ENCODE data around the gene DNAJB8. TPM values are rescaled to one million over a fixed set of nuclear protein-coding genes. Genes with fewer than 3 reads are reported as not detected.

Gene DNAJB8
- polyA plus RNA-seq, 2 of the 4 experiments (the other 2 are of a cell fraction): not detected

DNA sequence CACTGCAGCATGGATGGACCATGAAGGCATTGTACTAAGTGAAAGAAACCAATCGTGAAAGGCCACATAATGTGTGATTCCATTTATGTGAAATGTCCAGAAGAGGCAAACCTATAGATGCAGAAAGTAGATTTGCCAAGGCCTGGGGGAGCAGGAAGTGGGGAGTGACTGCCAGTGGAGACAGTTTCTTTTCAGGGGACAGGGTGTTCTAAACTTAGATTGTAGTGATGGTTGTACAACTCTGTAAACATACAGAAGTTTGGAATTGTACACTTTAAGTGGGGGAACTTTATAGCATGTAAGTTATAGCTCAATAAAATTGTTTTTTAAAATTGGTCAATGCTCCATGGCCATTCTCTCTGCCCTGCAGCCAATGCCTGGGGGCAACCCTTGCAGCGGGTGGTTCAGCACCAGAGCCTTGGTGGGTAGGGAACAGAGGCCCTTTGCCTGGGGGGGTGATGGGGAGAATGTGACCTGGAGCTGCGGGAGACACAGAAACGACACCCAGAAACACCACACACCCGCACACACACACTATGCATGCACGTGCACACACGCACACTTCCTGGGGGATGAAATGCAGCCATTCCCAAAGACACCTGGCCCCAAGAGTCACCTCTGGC is 43.1 kb downstream of the DNAJB8 start:
- Histone ChIP-seq H3K27ac (peak overlapping the region in 1 of 2 experiments; percentile 26; a peak in 1 of 6 replicates), H3K9me3 (no peaks in the 10 kb centered on the region), H3K4me1 (0 out of 3 replicates have a peak, but pooled peaks cover 3% of the 10 kb centered on the region), H3K4me3 (no peak overlapping the region), H3K4me2 (no peak overlapping the region)
- no peak for TF ChIP-seq NFE2L2 (conservative IDR thresholded peaks at IDR 0.05; ENCODE audit: low read length)
- no peak for TF ChIP-seq MYC (IDR thresholded peaks at IDR 0.05; ENCODE audit: borderline replicate concordance, low read length)
- TF ChIP-seq NPAS2 (CRISPR knock-in tag; IDR thresholded peaks at IDR 0.05; ENCODE audit: borderline replicate concordance): no peak
- WGBS (ENCODE audit: missing lambda C conversion rate): 87% methylated on average over 5 of the region's 7 CpGs
- FAIRE-seq (no peak), ATAC-seq (no peak), DNase-seq (ENCODE audit: low read depth in 1 of 2, low spot score in 1 of 2) (no peak)
- ChIA-PET POLR2A (no interaction called here), CTCF (interaction anchor here (1.4 to 4.5 kb wide), 2 partner anchors 65 to 74 kb away, joined by 4 to 27 read pairs; no protein-coding TSS in a partner anchor)

DNA sequence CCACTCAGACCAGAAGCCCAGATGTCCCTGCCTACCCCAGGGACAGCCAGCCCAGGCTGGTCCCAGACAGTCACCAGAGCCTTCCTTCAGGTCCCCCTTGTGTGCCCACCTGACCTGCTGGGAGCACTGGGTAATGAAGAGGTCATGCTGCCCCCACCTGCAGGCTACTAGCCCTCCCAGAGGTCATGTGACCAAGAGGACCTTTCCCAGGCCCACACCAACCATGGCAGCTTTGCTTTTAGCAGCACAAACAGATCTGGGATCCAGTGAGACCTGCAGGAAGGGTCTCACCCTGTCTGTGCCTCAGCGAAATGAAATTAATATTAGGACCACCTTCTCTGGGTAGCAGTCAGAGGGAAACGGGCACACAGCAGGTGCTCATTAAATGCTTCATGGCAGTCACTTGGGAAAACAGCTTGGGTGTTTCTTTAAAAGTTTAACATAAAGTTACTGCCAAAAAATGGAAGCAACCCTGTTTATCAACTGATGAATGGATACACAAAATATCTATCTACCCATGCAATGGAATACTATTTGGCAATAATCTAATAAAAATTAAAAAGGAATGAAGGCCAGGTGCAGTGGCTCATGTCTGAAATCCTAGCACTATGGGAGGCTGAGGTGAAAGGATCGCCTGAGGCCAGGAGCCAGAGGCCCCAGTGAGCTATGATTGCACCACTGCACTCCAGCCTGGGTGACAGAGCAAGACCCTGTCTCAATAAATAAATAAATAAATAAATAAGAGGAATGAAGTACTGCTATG is 43.7 kb downstream of the DNAJB8 start:
- Histone ChIP-seq H3K9me3 (no peaks in the 10 kb centered on the region), H3K4me3 (no peak overlapping the region), H3K4me1 (peaks cover 4% of the 10 kb centered on the region; the same call in 1 of the 3 replicates), H3K4me2 (no peak overlapping the region), H3K27ac (peak overlapping the region in 1 of 2 experiments; percentile 36; a peak in 2 of 6 replicates)
- POLR2A ChIA-PET: no interaction called here
- WGBS (ENCODE audit: missing lambda C conversion rate): 75% methylated on average over 3 of the region's 3 CpGs
- TF ChIP-seq ZFP36 (IDR thresholded peaks at IDR 0.05; ENCODE audit: borderline replicate concordance, partially characterized antibody) (no peak), FOSL2 (IDR thresholded peaks at IDR 0.05) (no peak), FOSL2 (CRISPR knock-in tag; IDR thresholded peaks at IDR 0.05) (no peak), BHLHE40 (IDR thresholded peaks at IDR 0.05; ENCODE audit: low read depth, low read length) (no peak), USF2 (IDR thresholded peaks at IDR 0.05) (no peak), SREBF2 (IDR thresholded peaks at IDR 0.05) (no peak), RCOR1 (IDR thresholded peaks at IDR 0.05; ENCODE audit: low read depth, low read length) (no peak), CEBPB (IDR thresholded peaks at IDR 0.05) (no peak), EHF (CRISPR knock-in tag; IDR thresholded peaks at IDR 0.05) (no peak), HOXB13 (CRISPR knock-in tag; IDR thresholded peaks at IDR 0.05; ENCODE audit: low read depth) (no peak)
- FAIRE-seq: no peak
- CTCF ChIA-PET: interaction anchor here (1.4 to 1.5 kb wide), 2 partner anchors 74 to 161 kb away, joined by 4 read pairs; no protein-coding TSS in a partner anchor
- no peak for ATAC-seq
- no peak for DNase-seq (ENCODE audit: low read depth in 1 of 2, low spot score in 1 of 2)

DNA sequence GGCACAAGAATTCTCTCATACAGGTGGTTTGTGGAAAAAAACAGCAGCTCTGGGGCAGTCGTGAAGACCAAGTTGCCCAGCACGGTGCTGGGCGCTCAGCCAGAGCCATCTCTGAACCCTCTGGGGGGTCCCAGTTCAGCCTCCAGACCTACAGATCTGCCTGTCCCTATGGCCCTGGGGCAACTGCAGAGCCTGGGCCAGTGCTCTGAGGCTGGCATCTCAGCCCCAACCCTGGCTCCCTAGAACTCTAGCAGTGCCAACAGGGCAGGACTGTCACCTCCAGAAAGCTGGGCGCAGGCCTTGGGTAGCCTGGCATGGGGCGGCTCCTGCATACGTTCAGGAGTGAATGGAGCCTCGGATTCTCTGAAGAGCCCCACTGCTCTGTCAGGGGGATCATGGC is 44.7 kb downstream of the DNAJB8 start:
- 82% methylated on average over 2 of the region's 7 CpGs for WGBS (ENCODE audit: missing lambda C conversion rate)
- DNase-seq (ENCODE audit: low read depth in 1 of 2, low spot score in 1 of 2): no peak
- peak overlapping the region in 1 of 2 experiments; percentile 49; a peak in 3 of 6 replicates for H3K27ac ChIP-seq
- H3K9me3 ChIP-seq: no peaks in the 10 kb centered on the region
- no peak for ATAC-seq
- CTCF ChIA-PET: interaction anchor here (1.5 kb wide), 1 partner anchor 162 kb away, joined by 4 read pairs; no protein-coding TSS in a partner anchor
- FAIRE-seq: no peak
- H3K4me1 ChIP-seq: peaks cover 14% of the 10 kb centered on the region
- H3K4me3 ChIP-seq: no peak overlapping the region
- POLR2A ChIA-PET: no interaction called here
- TF ChIP-seq PBX3 (IDR thresholded peaks at IDR 0.05): no peak
- TF ChIP-seq PHF8 (IDR thresholded peaks at IDR 0.05; ENCODE audit: borderline replicate concordance, low read depth): no peak
- TF ChIP-seq CBX2 (IDR thresholded peaks at IDR 0.05; ENCODE audit: borderline replicate concordance, low read depth): no peak
- no peak for TF ChIP-seq FOXS1 (CRISPR knock-in tag; IDR thresholded peaks at IDR 0.05)
- no peak overlapping the region for H3K4me2 ChIP-seq

GRCh38 chr3:128421439-128421836 is 45.3 kb downstream of the DNAJB8 start:
- ChIA-PET CTCF (interaction anchor here (0.6 to 1.5 kb wide), 2 partner anchors 9 to 163 kb away, joined by 3 to 4 read pairs; no protein-coding TSS in a partner anchor), POLR2A (no interaction called here)
- TF ChIP-seq, protein P1, sequence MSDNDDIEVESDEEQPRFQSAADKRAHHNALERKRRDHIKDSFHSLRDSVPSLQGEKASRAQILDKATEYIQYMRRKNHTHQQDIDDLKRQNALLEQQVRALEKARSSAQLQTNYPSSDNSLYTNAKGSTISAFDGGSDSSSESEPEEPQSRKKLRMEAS (IDR thresholded peaks at IDR 0.05): no peak
- DNase-seq (ENCODE audit: low read depth in 1 of 2, low spot score in 1 of 2) (no peak), FAIRE-seq (no peak), ATAC-seq (no peak)
- H3K4me2 ChIP-seq: no peak overlapping the region
- 67% methylated on average over 1 of the region's 11 CpGs for WGBS (ENCODE audit: missing lambda C conversion rate)
- H3K27ac ChIP-seq: peak overlapping the region in 1 of 2 experiments; percentile 49; a peak in 2 of 6 replicates
- H3K4me3 ChIP-seq: no peak overlapping the region
- H3K9me3 ChIP-seq: no peaks in the 10 kb centered on the region
- H3K4me1 ChIP-seq: peaks cover 19% of the 10 kb centered on the region

All from A549 (cell line).